MM.1S (cell line): ENCODE results near the gene OBSCN.

ENCODE experiments used
- CTCF ChIP-seq: fragments of 300-600 bp; sonication (generic); IDR thresholded peaks from 2 replicates; pipeline ENCODE4 v1.5.1; 2016; ENCODE audit warnings: antibody characterized with exemption, low read length, mixed read lengths
- EZH2 ChIP-seq: fragments of 300-600 bp; sonication (generic); optimal IDR thresholded peaks from 2 replicates; pipeline ENCODE3; 2017; ENCODE audit warnings: low read depth, mild to moderate bottlenecking, antibody characterized with exemption, low read length, mixed read lengths
- EZH2phosphoT487 ChIP-seq: fragments of 300-600 bp; sonication (generic); IDR thresholded peaks from 2 replicates; pipeline ENCODE4 v1.6.1; 2018; ENCODE audit warnings: antibody characterized with exemption, low read length

GRCh38 chr1:228285661-228286504 lies 78.0 kb downstream of the OBSCN start:
- TF ChIP-seq CTCF: no peak
- no peak for TF ChIP-seq EZH2
- TF ChIP-seq EZH2phosphoT487: no peak
